Endothelial cell of umbilical vein (primary cell): Measurements from ENCODE around the gene FATE1. TPM values are rescaled to one million over a fixed set of nuclear protein-coding genes. Genes with fewer than 3 reads are reported as not detected.

Experiments used
- BruUV-seq: library from RNA; stranded (reverse); fragments of 400-500 nt; replicated peaks from 2 replicates; lab custom pipeline; 2021; lab: Mats Ljungman, UMichigan
- CTCF ChIA-PET: fragments of 300-600, 350-600 bp; sonication (Branson Sonifier 250); formaldehyde crosslinking; loops from one replicate; lab custom pipeline; 2021; ENCODE audit warnings: antibody characterized with exemption, inconsistent platforms; lab: Charles Lee
- POLR2A ChIA-PET: fragments of 300-600, 350-600 bp; sonication (Branson Sonifier 250); formaldehyde crosslinking; loops from one replicate; lab custom pipeline; 2021; ENCODE audit warnings: antibody characterized with exemption, inconsistent platforms; lab: Charles Lee
- DNase-seq: peaks from one replicate; pipeline ENCODE4 v3.0.0-alpha.2; 2011; ENCODE audit warnings: low read depth, low spot score
- FAIRE-seq: peaks from 2 replicates; lab custom pipeline; 2011; peaks lifted over from hg19 to GRCh38; lab: Jason Lieb, UNC
- H2AFZ ChIP-seq: 2 replicates; pipeline ENCODE4 v1.6.0; 2012; ENCODE audit warnings: low read depth, low read length, control low read depth, inconsistent platforms
- H3K27ac ChIP-seq: 2 replicates; pipeline ENCODE4 v1.5.1; 2011; ENCODE audit warnings: low read depth, mild to moderate bottlenecking, control low read depth, low read length, moderate library complexity; ENCODE audit not compliant: insufficient read depth
- H3K27me3 ChIP-seq, 2 experiments: 2 replicates each; pipeline versions ENCODE4 v1.6.0 to v1.6.1; 2011; ENCODE audit warnings: low read length in 2 of 2, mixed read lengths in 1 of 2; ENCODE audit not compliant: control insufficient read depth in 2 of 2, insufficient read depth in 2 of 2
- H3K36me3 ChIP-seq, 2 experiments: 2 replicates in 1 of 2; 3 replicates in 1 of 2; pipeline ENCODE4 v1.5.1; 2011; ENCODE audit warnings: low read length in 2 of 2, mild to moderate bottlenecking in 1 of 2, moderate library complexity in 1 of 2; ENCODE audit not compliant: control insufficient read depth in 2 of 2, insufficient read depth in 2 of 2; ENCODE audit errors: extremely low read depth in 1 of 2
- H3K4me1 ChIP-seq: 3 replicates; pipeline ENCODE4 v1.5.1; 2011; ENCODE audit warnings: mild to moderate bottlenecking, low read length; ENCODE audit not compliant: control insufficient read depth, insufficient read depth; ENCODE audit errors: extremely low read depth
- H3K4me2 ChIP-seq: 2 replicates; pipeline ENCODE4 v1.6.1; 2011; ENCODE audit warnings: low read length, control low read depth, mixed read lengths; ENCODE audit not compliant: insufficient read depth
- H3K4me3 ChIP-seq, 3 experiments: fragments of 200-600 bp in 1 of 3; sonication (generic), shearing (Covaris generic) in 1 of 3; replicated peaks in 1 of 3; 2 replicates each; pipeline ENCODE4 v1.5.1; 2011 to 2016; ENCODE audit warnings: control low read depth in 3 of 3, low read length in 3 of 3, mild to moderate bottlenecking in 2 of 3, inconsistent platforms in 1 of 3, low read depth in 1 of 3, moderate library complexity in 1 of 3; ENCODE audit not compliant: insufficient read depth in 1 of 3
- H3K79me2 ChIP-seq: 2 replicates; pipeline ENCODE4 v1.6.0; 2012; ENCODE audit warnings: low read length, inconsistent platforms; ENCODE audit not compliant: control insufficient read depth, insufficient read depth
- H3K9ac ChIP-seq: replicated peaks from 2 replicates; pipeline ENCODE3; 2011; ENCODE audit warnings: low read length, control low read depth; ENCODE audit not compliant: insufficient read depth; ENCODE audit errors: extremely low read depth
- H3K9me1 ChIP-seq: replicated peaks from 3 replicates; pipeline ENCODE4 v1.6.0; 2011; ENCODE audit warnings: mild to moderate bottlenecking, low read length; ENCODE audit not compliant: control insufficient read depth, insufficient read depth; ENCODE audit errors: extremely low read depth
- H3K9me3 ChIP-seq: replicated peaks from 2 replicates; pipeline ENCODE4 v1.5.1; 2012; ENCODE audit warnings: low read length, inconsistent platforms; ENCODE audit not compliant: control insufficient read depth, insufficient read depth
- H4K20me1 ChIP-seq: replicated peaks from 2 replicates; pipeline ENCODE3; 2011; ENCODE audit warnings: mild to moderate bottlenecking, low read length; ENCODE audit not compliant: control insufficient read depth, insufficient read depth; ENCODE audit errors: extremely low read depth
- CTCF ChIP-seq, 2 donors: IDR thresholded peaks; 1 replicate in 1 of 2; 2 replicates in 1 of 2; pipeline ENCODE4 v1.5.1; 2011; ENCODE audit warnings: low read length in 2 of 2, mild to moderate bottlenecking in 2 of 2, moderate library complexity in 2 of 2, control low read depth in 1 of 2, inconsistent platforms in 1 of 2, low read depth in 1 of 2; ENCODE audit not compliant: insufficient read depth in 1 of 2; ENCODE audit errors: extremely low read depth in 1 of 2
- EZH2 ChIP-seq: IDR thresholded peaks from 2 replicates; pipeline ENCODE4 v1.6.1; 2012; ENCODE audit warnings: borderline replicate concordance, low read depth, mild to moderate bottlenecking, moderate library complexity, low read length, inconsistent platforms; ENCODE audit not compliant: severe bottlenecking
- FOS ChIP-seq: IDR thresholded peaks from 2 replicates; pipeline ENCODE4 v1.6.1; 2011; ENCODE audit warnings: mild to moderate bottlenecking, low read length, moderate library complexity, borderline replicate concordance; ENCODE audit not compliant: insufficient read depth
- GATA2 ChIP-seq: IDR thresholded peaks from 2 replicates; pipeline ENCODE4 v1.7.0; 2011; ENCODE audit warnings: low read depth, mild to moderate bottlenecking, moderate library complexity, mixed read lengths, low read length; ENCODE audit not compliant: insufficient read length, insufficient read depth
- JUN ChIP-seq: IDR thresholded peaks from 2 replicates; pipeline ENCODE4 v1.6.1; 2011; ENCODE audit warnings: borderline replicate concordance, low read depth; ENCODE audit not compliant: insufficient read length, insufficient read depth
- MAX ChIP-seq: IDR thresholded peaks from 2 replicates; pipeline ENCODE4 v1.6.1; 2011; ENCODE audit not compliant: insufficient read depth, insufficient read length
- MYC ChIP-seq: IDR thresholded peaks from one replicate; pipeline ENCODE4 v1.6.1; 2011; ENCODE audit warnings: mild to moderate bottlenecking, low read depth, low read length
- POLR2A ChIP-seq: IDR thresholded peaks from 2 replicates; pipeline ENCODE4 v1.6.1; 2012; ENCODE audit warnings: low read depth, mild to moderate bottlenecking, control low read depth, low read length
- POLR2AphosphoS5 ChIP-seq: IDR thresholded peaks from 2 replicates; pipeline ENCODE4 v1.6.1; 2012; ENCODE audit warnings: low read depth, mild to moderate bottlenecking, control low read depth, low read length, moderate library complexity; ENCODE audit not compliant: insufficient read depth
- dilution Hi-C: fragments of 300-500 bp; cut with MboI; formaldehyde crosslinking; loops from one replicate; pipeline ENCODE4 v1.15.0; 2019; ENCODE audit warnings: low sequenced_read_pairs; ENCODE audit not compliant: extremely low pct_ligation_motif_present
- intact Hi-C: fragments of 100-400 bp; cut with micrococcal nuclease; formaldehyde crosslinking; loops from one replicate; pipeline ENCODE4 v1.10.0; 2022
- polyA plus RNA-seq, 4 experiments: library from polyadenylated mRNA; depleted of rRNA in 3 of 4; stranded (reverse) in 3 of 4; unstranded in 1 of 4; fragments of >200 nt; gene quantifications; 2 replicates each; pipeline versions ENCODE4 v1.2.1 to v1.2.3, GENCODE V29; 2011 to 2012; ENCODE audit warnings: missing spikeins in 1 of 4
- total RNA-seq: library from RNA; stranded (reverse); gene quantifications from 2 replicates; pipeline ENCODE4 v1.2.3, GENCODE V29; 2021

Gene FATE1
- total and polyA plus RNA-seq, 2 donors (not counting 3 experiments of a cell fraction or from before 2014, with no cell fraction given): not detected

GRCh38 chrX:151699746-151700145, 16.1 kb upstream of the FATE1 start:
- Histone ChIP-seq H3K36me3 (no peaks in the 10 kb centered on the region), H3K9me3 (no peaks in the 10 kb centered on the region), H4K20me1 (no peaks in the 10 kb centered on the region), H3K9me1 (no peaks in the 10 kb centered on the region), H3K27ac (no peak overlapping the region), H3K4me2 (no peak overlapping the region), H3K9ac (no peak overlapping the region), H2AFZ (no peak overlapping the region), H3K4me1 (no peaks in the 10 kb centered on the region), H3K4me3 (no peak overlapping the region), H3K79me2 (no peaks in the 10 kb centered on the region), H3K27me3 (no peaks in the 10 kb centered on the region)
- ChIA-PET POLR2A (no interaction called here), CTCF (no interaction called here)
- BruUV-seq: no TSS peak
- dilution Hi-C loops (no loop called here), intact Hi-C loops (no loop called here)
- DNase-seq: no peak
- TF ChIP-seq EZH2: no peak
- no peak for TF ChIP-seq MYC
- TF ChIP-seq POLR2AphosphoS5: no peak
- no peak for TF ChIP-seq POLR2A
- no peak for TF ChIP-seq GATA2
- TF ChIP-seq CTCF (IDR thresholded peaks at IDR 0.05; ENCODE audit: extremely low read depth in 1 of 2, insufficient read depth in 1 of 2, low read depth in 1 of 2, low read length in 2 of 2): no peak
- no peak for TF ChIP-seq MAX
- no peak for TF ChIP-seq FOS
- no peak for TF ChIP-seq JUN
- no peak for FAIRE-seq
